ENCODE results near the gene PDIA6.

Gene PDIA6

DNA sequence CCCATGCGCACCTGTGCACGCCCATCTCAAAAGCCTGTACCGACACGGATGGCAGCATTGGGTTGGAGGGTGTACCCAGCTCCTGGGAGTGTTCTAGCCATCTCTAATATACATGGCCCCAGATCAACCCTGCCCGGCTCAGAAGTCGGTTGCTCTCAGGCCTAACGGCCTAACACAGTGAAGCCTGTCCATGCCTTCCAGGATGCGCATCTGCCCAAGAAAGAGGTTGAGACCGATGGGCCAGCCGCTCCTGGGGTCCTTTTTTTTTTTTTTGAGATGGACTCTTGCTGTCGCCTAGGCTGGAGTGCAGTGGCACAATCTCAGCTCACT is 32.1 kb downstream of the PDIA6 start:
- no peak for DNase-seq

DNA sequence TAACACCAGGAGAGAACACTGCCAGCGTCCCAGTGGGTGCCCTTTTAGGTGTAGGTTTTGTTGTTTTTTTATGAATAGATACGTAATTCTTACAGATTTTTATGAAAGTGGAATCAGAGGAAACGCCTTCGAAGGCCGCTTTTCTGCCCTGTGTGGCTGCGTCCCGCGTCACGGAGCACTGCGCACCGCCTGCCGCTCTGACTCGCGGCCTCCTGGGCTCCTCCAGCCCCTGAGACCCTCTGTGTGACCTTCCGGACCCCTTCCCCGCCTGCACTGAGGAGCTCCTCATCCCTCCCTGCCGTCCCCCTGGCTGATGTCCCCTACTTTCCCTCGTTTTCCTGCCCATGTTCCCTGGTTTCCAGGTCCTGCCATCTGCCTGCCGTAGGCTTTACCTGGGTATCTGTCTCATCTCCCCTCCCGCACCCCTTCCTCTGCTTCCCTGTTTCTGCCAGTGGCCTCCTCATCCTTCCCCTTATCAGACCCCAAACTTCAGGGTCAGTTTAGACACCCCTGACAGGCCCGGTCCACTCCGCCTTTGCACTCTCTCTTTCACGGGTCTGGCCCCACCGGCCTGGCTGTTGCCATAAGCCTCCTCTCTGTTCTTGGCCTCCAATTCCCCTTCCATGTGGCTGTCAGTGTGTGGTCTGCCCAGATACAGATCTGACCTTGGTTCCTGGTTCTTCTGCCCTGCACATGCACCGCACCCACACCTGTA is 32.7 kb downstream of the PDIA6 start:
- no peak for DNase-seq

DNA sequence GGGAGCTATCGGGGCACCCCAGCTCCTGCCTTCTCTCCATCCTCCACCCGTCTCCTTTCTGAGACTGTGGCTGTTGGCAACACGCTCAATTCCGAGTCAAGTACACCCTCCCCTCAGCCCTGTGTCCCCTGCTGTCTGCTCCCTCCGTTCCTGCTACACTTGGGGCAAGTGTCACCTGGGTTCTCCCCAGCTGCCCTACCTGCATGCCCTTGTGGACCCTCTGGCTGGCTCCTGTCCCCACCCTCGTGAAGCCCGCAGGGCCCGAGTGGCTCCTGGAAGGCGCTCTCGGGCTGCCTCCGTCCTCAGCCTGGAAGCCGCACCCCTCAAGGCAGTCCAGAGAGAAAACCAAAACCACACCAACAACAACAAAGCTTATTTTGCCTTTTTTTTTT is 33.9 kb downstream of the PDIA6 start:
- DNase-seq: no peak

DNA sequence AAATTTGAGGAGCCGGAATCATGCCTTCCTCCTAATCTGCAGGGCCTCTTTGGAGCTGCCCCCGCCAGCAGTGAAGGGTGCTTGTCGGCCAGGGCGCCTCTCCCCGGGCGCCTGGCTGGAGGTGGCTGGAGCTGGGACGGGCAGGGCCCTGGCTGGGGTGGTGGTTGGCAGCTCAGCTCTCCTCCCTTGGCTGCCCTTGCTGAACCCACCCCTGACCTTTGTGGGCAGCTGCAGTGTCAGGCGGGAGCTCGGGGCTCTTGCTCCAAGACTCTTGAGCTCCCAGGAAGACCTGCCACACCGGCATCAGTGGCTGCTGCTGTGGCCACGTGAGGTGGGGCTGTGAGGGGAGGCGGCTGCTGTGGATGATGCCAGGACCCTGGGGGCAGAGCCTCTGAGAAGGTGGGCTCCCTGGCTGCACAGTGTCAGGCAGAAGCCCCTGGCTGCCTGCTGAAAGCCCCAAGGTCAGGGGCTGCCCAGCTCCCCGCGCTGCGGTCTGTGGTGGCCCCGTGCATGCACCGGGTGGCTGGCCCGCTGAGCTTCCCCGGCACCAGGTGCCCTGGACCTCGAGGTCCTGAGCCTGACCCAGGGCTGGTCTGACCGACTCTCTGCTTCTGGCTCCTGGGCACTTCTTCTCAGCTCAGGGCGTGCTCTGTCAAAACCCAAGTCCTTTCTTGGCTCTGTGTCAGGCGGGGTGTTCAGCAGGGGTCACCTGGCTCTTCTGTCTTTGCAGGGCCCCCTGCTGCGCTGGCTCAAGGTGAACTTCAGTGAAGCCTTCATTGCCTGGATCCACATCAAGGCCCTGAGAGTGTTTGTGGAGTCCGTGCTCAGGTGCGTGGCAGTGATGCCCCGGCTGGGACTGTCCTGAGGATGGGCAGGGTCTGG is 34.5 kb downstream of the PDIA6 start:
- DNase-seq: no peak

DNA sequence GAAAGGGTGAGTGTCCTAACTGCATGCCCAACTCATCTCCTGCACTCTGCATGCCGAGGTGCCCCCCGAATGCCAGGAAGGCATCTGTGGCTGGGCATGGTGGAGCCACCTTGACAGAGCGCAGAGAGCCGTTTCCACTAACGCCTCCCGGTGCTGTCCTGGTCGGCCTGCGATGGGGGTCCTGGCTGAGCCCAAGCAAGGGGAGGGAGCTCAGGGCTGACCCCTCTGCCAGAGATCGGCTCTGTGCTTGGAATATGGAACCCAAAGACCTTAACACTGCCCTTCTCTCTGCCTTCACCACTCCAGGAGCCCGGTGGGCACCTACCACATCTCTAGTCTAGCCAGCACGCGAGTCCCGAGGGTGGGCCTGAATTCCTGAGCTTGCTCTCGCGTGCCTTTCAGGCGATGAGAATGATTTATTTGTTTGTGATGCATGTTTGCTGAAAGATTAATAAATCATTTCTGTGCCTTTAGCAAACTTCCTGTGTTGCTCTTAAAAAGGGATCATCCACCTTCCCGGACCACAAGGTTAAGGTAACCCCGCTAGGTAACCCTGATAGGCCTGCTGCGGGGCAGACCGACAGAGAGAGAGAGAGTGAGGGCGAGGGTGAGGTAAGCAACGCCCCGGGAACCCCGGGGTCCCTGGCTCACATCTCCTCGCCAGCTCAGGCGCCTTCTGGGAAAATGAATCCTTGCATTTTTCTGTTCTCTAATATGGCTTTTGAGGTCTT is 35.3 kb downstream of the PDIA6 start:
- no peak for DNase-seq

DNA sequence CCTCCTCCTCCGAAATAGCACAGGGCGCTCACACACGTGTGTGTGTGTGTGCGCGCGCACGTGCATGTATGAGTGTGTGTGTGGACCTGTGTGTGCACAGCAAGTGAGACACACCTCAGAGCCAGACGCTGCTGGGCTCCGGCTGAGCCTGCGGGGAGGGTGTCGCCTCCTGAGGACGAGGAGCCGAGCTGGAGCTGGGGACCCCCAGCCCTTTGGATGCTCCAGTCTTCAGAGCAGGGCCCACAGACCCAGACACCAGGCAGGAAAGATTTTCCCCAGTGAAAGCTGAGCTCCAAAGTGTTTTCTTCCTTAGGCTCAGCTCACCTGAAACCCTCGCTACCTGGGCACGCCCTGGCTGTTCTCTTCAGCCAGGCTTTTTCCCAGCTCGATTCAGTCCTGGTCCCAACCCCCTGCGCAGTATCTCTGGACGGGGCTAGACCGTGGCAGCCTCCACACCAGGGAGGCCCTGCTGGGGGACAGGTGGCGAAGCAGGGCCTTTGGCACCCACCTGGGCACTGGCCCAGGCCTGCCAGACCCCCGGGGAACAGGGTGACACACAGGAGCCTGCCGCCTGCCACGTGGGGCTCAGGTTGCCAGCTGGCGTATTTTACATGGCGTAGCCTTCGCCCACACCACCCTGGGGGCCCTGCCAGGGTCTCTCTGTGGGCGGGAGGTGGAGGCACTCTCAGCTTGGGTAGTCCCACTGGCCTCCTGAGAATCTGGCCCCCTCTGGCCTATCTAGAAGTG is 36.2 kb downstream of the PDIA6 start:
- no peak for DNase-seq

DNA sequence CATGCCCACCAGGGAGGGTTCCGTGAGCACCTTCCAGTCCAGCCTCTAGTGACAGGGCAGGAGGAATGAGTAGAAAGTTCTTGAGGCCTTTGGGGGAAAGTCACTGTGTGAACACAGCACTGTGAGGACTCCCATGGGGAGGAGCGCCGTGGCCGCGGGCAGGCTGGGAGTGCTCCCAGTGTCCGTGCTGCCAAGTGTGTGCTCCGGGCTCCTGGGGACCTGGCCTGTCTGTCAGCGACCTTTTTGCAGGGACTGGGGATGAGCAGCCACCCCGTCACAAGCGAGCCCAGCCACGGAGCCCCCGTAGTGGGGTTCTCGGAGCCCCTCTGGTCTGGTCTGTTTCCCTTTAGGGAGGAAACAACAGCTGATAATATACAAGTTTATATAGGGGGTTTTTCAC is 36.8 kb downstream of the PDIA6 start:
- no peak for DNase-seq

DNA sequence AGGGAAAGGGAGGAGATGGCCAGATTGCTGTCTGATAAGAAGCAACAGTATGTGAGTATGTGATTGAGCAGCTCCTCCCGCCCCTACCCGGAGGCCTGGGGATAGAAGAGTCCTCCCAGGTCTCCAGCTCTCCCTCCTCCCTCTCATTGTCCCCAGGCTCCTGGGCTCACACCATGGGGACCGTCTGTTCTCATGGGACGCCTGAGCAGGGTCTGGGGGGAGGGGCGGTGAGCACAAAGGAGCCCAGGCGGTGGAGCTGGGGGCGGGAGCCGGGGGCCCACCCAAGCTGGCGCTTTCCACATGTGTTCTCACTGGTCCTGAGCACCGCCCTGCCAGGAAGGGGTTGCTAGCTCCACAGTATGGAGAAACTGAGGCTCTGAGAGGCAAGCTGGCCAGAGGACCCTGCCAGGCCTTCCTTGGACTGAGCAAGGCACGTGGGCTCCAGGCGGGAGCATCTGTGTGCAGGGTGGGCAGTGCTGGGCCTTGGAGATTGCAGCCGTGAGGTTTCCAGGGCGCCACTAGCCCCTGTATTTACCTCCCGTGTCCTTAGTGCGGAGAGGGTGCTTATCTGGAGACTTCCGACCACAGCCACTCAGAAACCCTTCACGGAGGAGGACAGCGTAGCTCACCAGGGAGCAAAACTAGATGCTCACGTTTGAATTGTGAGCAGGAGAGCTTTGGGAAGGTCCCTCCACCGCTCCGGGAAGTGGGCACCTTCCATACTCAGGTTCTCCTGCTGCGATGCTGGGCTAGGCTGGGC is 37.4 kb downstream of the PDIA6 start:
- no peak for DNase-seq

DNA sequence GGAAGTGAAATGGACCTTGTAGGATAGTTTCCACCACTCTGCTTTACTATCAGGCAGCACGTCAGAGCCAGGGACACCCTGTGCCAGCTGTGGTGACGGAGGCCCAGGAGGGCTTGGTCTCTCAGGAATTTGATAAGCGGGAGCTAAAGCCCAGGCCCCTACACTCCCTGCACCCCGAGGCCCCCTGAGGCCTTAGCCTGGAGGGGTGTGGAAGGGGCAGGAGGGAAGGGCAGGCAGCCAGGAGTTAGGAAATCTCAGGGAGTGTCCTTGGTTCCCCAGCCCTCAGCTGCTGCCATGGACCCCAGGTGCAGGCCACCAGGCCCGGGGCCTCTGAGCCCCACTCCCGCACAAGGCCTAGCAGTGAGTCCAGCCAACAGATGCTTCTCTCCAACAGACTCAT is 38.2 kb downstream of the PDIA6 start:
- no peak for DNase-seq

DNA sequence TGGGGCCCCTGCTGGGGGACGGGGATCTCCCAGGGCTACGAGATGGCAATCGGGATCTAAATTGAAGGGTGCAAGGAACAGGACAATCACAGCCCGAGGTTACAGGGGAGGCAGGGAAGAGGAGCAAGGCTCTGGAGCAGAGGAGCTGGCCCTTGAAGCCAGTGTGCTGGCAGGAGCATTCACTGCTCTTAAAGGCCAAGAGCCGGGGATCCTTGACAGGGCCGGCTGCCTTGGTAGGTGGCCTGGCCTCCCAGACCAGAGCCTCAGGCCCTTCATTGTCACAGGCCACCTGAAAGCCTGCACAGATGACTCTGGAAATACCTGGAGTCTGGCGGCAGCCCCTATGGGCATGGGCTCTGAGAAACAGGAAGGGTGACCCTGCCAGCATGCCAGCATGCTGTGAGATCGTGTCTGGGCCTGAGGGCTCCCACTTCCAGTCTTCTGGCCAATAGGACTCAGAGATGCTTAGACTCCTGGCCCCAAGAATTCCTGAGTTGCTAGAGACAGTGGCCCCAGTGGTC is 38.7 kb downstream of the PDIA6 start:
- DNase-seq: no peak

DNA sequence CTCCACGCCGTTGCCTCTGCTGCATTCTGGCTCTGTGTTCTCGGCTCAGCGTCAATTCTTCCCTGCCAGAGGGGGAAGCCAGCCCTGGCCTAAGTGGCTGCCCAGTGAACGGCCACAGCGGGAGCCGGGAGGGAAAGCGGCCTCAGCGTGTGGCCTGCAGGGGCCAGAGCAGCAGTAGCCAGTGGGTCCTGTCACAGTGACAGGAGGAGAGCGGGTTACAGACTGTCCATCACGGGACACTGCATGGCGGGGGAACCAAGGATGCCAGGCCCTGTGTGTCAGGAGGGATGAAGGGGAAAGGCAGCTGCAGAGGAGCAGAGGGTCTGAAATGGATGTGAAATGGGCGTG is 39.7 kb downstream of the PDIA6 start:
- no peak for DNase-seq

DNA sequence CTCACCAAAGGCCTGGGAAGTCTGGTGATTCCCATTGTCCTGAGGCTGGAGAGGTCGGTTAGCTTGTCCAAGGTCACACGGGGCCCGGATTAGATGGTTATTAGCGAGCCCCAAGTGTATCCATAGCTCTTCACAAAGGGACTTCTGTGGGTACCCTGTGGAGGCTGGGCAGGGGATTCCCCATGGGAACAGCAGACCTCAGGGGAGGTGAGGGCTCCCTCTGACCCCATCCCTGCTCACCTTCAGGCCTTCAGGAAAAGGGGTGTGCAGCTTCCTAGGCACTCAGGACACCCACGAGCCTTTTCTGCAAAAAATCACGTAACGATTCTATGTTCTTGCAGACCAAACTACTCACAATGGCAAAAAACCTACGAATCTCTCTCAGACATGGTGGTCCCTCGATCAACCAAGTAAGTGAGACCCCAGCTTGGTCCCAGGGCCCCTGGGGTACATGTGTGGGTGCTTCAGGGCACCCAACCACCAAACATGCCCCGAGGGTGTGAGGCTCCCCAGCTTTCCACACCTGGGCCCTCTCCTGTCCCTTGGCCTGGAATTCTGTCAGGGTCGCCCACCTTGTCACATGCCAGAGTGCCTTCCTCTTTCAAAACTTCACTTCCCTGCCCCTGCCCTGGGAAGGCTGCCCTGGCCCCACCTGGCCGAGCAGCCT is 40.3 kb downstream of the PDIA6 start:
- no peak for DNase-seq

DNA sequence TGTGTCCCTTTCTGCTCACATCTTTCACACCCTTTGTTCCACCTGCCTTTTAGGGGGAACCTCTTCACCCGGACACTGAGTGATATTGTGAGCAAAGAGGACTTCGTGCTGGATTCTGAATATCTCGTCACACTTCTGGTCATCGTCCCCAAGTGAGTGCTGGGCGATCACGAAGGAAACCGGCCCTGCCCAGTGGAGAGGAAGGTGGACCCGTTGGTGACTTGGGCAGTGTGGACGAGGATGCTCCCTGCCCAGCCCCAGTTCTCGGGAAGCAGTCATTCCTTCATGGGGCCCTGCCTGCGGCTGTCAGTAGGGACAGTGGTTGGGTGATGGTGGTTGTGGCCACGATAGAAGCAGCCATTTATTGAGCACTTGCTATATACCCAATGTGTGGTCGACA is 40.8 kb downstream of the PDIA6 start:
- no peak for DNase-seq

DNA sequence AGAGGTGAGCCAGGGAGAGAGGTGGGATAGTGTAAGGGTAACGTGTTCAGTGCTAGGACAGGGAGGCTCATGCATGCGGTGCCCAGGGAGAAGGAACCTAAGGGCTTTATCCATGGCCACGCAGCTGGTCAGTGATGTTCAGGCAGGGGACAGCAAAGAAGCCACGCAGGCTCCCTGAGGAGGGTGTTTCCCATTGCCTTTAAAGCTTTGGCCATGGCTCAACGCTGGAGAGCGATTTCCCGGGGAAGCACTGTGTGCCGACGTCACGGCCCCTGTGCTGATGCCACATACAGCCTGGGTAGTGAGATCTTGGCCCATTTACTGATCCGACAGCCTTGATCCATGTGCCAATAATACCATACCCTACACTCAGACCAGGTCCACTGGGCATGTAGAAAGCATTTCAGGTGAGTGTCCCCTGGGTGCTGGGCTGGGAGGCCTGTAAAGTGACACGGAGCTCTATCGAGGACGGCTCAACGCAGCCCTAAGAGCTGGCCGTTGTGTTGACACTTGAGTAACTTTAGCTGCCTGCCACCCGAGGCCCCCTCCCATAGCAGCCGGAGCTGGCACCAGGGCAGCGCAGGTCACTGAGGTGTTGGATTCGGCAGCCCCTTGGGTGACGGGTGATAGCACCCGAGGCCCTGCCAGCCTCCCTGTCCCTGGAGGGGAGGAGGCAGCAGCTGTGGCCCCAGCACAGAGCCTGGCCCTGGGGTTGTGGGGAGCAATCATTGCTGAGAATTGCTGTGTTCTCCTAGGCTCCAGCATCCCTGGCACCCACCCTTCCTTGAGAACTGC is 41.4 kb downstream of the PDIA6 start:
- DNase-seq: no peak

DNA sequence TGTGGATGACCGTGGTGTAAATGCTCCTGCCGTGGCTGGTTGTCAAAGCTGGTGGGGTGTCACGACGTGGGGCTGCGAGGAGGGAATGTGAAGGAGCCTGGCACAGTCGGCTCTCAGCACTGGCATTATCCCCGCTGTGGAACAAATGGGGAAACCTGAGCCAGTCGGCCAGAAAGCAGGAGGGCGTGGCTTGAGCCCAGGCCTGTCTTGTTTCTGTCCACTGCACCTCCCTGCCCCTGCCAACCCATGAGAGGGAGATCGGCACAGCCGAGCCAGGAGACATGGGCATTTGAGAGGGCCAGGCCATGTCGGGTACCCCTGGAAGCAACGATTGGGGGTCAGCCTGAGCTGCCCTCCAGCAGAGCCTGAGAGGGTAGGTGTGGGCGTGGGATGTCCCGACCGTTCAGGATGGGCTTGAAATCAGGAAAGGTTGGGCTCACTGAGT is 44.5 kb downstream of the PDIA6 start:
- DNase-seq: no peak

DNA sequence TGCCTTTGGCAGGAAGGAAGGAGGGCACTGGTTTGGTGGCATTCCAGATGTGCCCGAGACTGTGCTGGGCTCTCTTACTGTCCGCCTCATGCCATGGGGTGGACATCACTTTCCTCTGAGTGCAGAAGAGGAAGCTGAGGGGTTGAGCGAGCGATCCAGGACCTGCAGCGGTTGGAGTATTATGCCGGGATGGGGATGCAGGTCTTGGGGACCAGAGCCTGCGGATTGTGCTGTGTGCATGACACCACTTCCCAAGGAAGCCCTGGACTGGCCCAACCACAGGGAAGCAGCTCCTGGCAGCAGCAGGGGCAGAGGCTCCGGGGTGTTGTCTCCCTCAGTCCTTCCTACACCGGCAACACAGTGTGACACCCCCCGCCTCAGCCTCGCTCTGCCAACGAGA is 46.7 kb downstream of the PDIA6 start:
- DNase-seq: no peak

DNA sequence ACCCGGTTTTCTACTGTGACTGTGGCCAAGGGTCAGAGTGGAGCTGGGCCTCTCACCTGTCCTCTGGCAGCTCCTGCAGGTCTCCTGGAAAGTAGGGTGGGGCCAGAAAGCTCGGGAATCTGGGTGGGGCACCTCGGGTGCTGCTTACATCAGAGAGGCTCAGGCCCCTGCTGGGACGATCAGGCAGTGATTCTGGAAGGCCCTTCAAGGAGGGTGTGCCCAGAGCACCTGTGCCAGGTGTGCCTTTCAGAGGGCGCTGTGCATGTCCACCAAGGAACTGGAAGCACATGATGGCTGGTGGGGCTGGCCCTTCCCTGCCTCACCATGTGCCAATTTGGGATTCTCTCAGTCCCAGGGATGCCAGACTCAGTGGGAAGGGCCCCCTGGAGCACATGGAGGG is 47.1 kb downstream of the PDIA6 start:
- DNase-seq: no peak

DNA sequence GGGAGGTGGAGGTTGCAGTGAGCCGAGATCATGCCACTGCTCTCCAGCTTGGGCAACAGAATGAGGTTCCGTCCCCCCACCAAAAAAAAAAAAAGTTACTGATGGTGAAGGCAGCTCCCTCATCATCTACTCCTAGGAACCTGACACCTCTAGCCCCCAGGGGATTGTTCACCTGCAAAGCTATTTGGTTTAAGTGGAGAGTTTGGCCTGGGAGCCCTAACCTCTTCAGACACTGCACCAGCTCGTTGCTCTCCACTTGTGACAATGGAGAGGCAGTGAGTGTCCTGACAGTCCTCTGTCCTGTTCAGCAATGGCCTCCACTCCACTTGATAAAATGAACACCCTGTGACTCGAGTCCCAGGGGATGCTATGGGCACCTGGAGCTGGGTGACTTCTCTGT is 47.7 kb downstream of the PDIA6 start:
- no peak for DNase-seq

DNA sequence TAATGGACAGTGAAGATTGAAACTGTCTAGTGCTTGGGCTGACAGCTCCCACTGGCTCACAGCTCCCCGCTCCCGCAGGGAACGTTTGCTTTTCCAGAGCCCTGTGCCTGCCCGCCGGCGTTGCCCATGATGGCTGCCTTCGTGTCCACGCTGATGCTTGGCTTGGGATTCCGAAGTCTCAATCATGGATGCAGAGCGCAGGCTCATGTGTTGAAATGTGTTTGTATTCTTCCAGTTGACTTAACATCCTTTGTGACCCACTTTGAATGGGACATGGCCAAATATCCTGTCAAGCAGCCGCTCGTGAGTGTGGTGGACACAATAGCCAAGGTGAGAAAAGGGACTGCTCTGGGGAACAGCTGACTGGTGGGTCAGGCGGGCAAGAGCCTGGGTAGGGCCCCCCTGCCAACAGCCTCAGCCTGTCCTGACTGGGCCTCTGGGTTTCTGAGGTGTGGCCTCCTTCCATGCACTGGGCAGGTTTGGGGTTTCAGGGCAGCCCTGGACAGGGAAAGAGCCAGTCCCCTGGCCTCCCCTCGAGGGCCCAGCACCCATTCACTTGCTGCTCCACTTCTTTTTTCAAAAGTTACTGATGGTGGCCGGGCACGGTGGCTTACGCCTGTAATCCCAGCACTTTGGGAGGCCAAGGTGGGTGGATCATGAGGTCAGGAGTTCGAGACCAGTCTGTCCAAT is 48.3 kb downstream of the PDIA6 start:
- no peak for DNase-seq

DNA sequence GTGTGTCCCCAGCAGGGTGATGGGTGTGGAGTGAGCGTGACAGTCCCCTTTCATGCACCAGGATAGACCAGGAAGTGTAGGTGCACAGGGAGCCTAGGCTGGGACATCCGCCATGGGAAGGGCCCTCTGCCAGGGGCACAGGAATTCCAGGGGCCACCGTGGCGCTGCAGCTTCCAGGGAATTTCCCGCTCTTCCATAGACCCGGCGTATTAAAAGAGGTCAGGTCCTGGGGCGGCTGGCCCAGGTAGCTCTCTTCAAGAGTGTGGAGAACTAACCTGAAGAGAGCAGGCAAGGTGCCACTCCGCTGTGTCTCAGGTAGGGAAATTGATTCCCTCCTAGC is 49.2 kb downstream of the PDIA6 start:
- no peak for DNase-seq

All from Kasumi-1 (cell line).